Tibial nerve (tissue), 4 donors: ENCODE data around the gene RALY.
A peak's percentile ranks its signal among the peaks of the same experiment; 100 is the strongest.

ENCODE experiments used
- CTCF ChIP-seq, 5 experiments: fragments of 200-600 bp in 3 of 5; fragments of 450-650 bp in 2 of 5; sonication (generic) in 3 of 5; IDR thresholded peaks; one replicate each; pipeline ENCODE4 v1.5.1; 2016 to 2019; ENCODE audit warnings: antibody characterized with exemption in 5 of 5, mild to moderate bottlenecking in 3 of 5, moderate library complexity in 2 of 5
- EP300 ChIP-seq, 2 donors: sonication (generic); formaldehyde crosslinking; IDR thresholded peaks; one replicate each; pipeline ENCODE4 v1.6.1; 2017; ENCODE audit warnings: antibody characterized with exemption in 2 of 2, mild to moderate bottlenecking in 1 of 2
- POLR2A ChIP-seq, 2 donors: fragments of 450-650 bp; IDR thresholded peaks; one replicate each; pipeline ENCODE4 v1.6.1; 2017; ENCODE audit warnings: antibody characterized with exemption in 2 of 2, mild to moderate bottlenecking in 2 of 2, moderate library complexity in 2 of 2

GRCh38 chr20:34111702-34112599 is 118.2 kb downstream of the RALY start, which contains the start of gene EIF2S2:
- TF ChIP-seq CTCF (IDR thresholded peaks at IDR 0.05) (peak in 2 of 5 experiments; percentile 38 to 54), POLR2A (IDR thresholded peaks at IDR 0.05) (peak; percentile 93 to 98), EP300 (IDR thresholded peaks at IDR 0.05) (peak; percentile 97 to 98)
